GM10847 (cell line): Measurements from ENCODE around the gene FOXP4.

ENCODE experiments used
- POLR2A ChIP-seq: IDR thresholded peaks from 2 replicates; pipeline ENCODE4 v1.6.1; 2011; ENCODE audit not compliant: insufficient read length; ENCODE audit errors: extremely low read depth

Gene FOXP4

GRCh38 chr6:41651246-41651961 lies 105.2 kb downstream of the FOXP4 start:
- no peak for TF ChIP-seq POLR2A
